Daoy (cell line): Measurements from ENCODE around the gene UBA1. TPM values are rescaled to one million over a fixed set of nuclear protein-coding genes. Genes with fewer than 3 reads are reported as not detected.

Experiments
- DNase-seq: peaks from one replicate; pipeline ENCODE4 v3.0.0-alpha.2; 2015; ENCODE audit warnings: low read depth
- total RNA-seq: library from RNA; depleted of rRNA; stranded (reverse); fragments of >200 nt; shearing (Covaris generic); gene quantifications from 2 replicates; pipeline ENCODE4 v1.2.3, GENCODE V29; 2014

Gene UBA1
- total RNA-seq, 1 experiment from 2014 or later = 130 TPM

DNA sequence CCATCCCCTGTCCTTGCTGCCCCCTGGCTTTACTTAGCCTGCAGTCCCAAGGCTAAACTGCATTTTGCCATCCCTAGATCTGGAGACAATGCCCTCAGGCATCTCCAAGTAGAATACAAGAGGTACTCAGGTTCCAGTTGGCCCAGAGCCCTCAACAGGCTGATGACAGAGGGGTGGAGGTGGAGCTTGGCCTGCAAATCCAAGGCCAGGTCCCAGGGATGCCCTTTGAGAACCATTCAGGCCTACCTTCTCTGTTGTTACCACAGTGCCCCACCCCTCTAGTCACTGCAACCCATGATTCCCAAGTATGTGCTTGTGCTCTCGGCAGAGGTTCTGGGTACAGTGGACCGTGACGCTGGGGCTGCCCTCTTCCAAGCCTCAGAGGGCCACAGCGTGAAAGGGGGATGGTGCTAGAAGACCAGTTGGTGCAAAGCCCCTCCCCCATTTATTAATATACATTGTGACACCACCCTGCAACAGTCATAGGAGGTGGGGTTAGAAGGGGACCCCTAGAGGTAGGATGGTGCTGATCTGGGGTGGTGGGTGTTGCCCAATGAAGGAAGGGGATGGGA is 6.4 kb upstream of the UBA1 start:
- DNase-seq = no peak

DNA sequence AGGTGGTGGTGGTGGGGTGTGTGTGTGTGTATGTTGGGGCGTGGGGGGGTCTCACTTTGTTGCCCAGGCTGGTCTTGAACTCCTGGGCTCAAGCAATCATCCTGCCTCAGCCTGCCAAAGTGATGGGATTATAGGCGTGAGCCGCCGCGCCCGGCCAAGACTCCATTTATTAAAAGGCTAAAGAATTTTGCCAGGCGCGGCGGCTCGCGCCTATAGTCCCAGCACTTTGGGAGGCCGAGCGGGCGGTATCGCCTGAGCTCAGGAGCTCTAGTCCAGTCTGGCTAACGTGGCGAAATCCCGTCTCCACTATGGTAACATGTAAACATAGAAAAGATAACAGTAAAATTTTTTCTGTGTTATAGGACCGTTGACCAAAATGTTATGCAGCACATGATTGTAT is 3.7 kb upstream of the UBA1 start:
- DNase-seq = no peak

DNA sequence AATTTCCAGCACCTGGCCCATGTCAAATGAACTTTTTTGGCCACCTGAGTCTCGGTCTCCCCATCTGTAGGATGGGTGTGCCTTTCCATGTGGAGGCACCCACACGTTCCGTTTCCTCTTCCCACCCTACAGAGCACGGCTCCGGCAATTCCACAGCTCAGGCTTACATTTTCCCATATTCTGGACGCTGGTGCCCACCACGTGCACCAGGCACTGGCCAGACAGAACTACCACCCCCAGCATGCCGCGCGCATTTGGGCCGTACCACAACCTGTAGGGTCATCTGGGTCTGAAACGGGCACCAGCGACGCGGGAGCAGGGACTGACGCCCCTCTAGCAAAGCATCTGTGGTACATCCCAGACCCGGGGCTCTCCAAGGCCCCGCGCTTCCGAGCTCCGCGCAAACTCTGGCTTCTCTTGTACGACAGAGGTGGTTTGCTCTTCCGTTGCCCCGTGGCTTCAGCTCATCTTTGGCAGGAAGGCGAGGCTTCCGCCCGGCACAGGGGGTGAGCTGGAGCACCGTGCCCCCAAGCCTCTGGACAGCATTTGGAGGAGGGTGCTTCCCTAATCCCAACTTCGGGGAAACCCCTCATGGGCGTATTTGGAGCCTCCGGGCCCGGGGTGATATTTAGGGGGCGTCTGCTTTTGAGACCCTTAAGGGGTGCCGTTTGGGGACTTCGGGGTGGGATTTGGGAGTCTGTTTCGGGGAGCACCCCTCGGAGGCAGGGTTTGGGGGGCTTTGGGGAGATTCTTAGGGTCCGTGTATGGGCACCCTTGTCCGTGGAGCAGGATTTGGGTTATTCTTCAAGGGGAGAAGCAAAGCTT is 3.0 kb upstream of the UBA1 start:
- DNase-seq = peak; percentile 91

DNA sequence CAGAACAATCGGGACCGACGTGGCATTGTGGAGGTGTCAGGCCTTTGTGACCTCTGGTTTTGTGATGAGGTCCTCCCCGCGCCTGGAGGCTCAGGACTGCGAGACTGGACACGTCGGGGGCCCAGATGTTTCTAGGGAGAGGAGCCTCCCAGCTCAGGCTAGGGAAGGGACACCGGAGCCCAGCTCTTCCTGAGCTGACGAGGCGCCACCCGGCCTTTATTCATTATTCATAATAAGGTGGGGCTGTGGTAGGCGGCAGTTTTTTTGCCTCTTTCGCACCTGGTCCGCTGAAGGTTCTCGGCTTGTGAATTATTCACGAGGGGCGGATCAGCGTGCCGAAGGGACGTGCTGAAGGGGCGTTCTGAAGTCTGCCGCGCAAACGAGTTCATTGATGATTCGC is 2.3 kb upstream of the UBA1 start:
- DNase-seq = no peak

DNA sequence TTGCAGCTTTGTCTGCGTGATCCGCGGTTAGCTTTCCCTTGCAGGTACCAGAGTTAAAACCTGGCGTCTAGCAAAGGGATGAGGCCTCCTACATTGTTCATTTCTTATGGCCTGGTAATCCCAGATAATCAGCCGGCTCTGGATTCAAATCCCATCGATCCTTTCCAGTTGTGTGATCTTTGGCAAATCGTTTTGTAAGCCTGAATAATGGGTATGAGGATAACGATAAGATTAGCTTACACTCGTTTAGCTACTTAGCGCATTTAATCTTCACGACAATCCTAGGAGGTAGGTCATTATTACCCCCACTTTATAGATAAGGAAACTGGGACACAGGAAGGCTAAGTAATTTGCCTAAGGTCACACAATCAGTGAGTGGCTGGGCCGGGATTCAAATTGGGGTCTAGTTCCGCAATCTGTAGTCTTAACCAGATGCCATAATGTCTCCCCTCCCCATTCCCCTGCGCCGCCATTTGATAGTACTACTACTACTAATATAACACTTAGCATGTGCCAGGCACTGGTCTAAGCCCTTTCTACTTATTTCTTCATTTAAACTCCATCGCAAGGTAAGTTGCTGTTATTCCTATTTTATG is 1.7 kb upstream of the UBA1 start:
- DNase-seq = no peak

DNA sequence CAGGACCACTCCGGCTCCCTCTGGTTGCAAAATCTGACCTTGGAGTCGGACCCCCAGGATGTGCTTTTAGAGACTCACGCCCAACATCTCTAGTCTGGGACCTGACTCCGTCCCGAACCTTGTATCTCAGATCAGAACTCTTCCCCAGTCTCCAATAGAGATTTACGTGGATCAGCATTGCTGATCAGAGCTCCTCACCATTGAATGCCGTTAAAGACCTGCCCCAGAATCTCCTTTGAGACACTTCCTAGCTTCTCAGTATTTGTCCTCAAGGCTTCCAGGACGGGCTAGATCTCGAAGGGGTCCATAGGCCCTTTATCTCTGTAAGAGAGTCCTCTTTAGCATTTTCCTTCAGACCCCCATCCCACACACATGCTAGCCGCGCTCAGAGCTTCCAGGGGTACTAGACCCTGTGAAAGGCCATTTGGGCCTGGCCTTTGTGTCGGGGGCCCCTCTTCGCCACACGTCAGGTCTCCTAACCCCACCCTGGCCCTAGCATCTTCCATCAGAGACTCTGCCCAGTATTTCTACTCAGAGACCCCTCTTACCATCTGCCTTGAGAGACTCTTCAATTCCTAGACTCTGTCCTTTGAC is 662 bp downstream of the UBA1 start:
- DNase-seq = no peak

DNA sequence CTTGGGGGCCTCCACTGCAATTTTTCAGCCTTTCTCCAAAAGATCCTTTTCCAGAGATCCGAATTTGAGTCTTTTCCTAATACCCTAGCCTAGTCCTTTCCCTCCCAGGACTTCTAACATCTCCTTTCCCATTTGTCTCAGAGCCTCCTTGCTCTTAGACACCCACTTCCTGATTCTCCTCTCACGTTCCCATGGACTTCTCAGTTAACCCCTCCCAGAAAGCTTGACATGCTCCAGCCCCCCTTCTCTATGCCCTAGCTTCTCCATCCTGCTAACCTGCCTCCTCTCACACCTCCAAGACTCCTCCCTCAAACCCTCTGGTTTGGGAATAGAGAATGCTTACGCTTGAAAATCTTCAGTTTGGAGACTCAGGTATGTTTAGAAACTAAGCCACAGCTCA is 2.5 kb downstream of the UBA1 start:
- DNase-seq = no peak

DNA sequence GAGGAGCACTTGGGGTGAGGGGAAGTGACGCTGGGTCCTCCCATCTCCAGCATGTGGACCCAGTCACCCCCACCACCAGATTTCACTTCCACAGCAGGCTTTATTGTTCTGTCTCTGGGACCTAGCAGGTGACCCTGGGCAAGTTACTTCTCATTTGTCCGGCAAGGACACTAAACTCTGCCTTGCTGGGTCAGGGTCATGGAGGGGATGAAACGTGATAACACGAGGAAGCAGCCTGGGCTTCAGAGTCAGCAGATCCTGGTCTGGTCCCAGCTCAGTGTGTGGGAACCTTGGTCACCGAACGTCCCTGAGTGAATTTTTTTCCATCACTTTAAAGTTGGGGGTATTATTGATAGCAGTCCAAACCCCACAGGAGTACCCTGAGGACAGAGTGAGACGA is 3.9 kb downstream of the UBA1 start:
- DNase-seq = no peak

DNA sequence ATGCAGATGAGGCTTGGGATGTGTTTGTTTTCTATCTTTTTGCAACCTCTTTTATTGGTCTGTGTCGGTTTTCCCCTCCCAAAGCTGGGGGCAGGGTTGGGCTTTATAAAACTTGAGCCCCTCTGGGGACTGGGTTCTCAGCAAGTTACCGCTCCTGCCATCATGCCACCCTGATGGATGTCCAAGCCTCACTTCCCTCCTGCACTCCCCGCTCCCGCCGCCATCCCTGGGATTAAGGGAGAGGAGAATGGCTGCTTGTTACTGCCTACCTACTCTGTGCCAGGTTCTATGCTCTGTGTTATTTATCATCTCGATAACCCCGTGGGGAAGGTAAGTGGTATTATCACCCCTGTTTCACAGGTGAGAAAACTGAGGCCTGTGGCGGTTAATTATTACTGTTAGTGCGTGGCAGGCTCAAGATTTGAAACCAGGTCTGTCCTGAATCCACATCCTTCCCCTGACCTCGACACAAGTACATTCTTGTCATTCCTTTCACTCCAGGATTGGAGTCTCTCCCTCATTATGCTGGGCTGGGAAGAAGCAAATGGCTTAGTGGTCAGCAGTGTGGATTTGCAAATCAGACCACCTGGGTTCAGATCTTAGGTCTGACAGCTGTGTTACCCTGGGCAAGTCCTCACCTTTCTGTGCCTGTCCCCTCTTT is 4.5 kb downstream of the UBA1 start:
- no peak for DNase-seq

DNA sequence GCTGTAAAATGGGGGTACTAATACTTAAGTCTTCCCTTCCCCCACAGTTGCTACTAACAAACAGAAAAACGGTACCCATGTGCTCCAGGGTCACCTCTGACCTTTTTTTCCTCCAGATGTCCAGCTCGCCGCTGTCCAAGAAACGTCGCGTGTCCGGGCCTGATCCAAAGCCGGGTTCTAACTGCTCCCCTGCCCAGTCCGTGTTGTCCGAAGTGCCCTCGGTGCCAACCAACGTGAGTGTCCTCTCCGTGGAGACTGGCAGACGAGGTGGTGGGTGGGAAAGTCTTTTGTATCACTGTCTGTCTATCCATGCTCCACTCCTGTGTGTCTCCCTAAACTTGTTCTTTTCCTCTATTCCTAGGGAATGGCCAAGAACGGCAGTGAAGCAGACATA is 5.1 kb downstream of the UBA1 start:
- DNase-seq = no peak

DNA sequence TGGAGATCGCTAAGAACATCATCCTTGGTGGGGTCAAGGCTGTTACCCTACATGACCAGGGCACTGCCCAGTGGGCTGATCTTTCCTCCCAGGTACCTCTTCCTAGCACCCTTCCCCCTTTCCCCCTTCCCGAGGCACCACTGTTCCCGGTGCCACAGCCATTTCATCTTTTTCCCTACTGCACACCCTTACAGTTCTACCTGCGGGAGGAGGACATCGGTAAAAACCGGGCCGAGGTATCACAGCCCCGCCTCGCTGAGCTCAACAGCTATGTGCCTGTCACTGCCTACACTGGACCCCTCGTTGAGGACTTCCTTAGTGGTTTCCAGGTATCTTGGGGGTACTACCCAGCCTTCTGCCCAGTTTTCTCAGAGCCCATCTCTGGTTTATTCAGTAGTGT is 5.7 kb downstream of the UBA1 start:
- no peak for DNase-seq

DNA sequence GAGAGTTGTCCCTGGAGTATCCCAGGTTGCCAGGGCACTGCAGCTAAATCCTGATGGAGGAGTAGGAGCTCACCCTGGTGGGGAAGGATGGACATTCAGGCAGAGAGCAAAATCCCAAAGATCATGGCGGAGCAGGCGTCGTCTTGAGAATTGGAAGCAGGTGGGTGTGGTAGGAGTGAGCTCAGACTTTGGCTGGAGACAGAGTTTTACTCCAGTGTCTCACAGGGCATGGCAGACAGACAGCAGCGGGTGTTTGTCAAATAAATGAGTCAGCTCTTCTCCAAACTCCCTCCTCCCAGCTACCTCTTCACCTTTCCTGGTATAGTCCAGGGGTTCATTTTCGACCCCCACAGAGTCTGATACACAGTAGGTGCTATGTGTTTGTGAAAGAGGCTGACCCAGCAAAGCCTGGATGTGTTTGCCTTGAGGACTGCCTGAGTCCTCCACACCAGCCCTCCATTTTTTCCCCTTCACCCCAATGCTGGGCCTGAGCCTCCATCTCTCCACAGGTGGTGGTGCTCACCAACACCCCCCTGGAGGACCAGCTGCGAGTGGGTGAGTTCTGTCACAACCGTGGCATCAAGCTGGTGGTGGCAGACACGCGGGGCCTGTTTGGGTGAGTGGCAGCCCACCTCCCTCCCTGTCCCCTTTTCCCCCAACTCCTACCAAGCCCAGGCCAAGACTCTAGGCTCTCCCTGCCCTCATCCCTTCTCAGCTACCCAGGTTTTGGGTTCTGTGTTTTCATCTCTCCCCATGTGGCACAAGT is 6.9 kb downstream of the UBA1 start:
- DNase-seq = peak; percentile 27

DNA sequence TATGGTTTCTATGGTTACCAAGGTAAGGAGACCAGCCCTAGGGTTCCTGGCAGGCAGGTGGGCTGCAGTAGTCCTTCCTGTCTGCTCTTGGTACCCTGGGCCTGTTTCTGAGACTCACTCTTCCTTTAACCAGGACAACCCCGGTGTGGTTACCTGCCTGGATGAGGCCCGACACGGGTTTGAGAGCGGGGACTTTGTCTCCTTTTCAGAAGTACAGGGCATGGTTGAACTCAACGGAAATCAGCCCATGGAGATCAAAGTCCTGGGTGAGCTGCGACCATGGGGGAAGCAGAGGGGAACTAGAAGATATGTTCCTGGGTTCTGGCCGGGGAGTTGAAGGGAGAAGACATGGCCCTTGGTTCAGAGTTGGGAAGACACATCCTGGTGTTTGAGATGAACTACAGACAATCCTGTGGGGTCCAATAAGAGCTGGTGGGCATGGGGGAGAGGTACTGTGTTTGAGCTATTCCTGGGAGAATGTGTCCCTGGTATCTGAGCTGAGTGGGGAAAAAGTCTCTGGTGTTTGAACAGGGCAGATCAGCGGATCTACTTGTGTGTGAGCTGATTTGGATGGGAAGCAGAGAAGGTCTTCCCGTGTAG is 7.8 kb downstream of the UBA1 start:
- no peak for DNase-seq

DNA sequence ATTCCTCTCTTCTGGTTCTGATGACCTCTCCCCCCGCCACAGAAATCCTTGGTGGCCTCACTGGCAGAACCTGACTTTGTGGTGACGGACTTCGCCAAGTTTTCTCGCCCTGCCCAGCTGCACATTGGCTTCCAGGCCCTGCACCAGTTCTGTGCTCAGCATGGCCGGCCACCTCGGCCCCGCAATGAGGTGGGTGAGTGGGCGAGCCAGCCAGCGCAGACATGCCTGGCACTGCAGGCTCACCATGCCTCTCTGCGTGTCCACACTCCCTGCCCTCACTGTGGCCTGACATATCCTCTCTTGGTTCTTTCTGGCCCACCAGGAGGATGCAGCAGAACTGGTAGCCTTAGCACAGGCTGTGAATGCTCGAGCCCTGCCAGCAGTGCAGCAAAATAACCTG is 8.7 kb downstream of the UBA1 start:
- no peak for DNase-seq

DNA sequence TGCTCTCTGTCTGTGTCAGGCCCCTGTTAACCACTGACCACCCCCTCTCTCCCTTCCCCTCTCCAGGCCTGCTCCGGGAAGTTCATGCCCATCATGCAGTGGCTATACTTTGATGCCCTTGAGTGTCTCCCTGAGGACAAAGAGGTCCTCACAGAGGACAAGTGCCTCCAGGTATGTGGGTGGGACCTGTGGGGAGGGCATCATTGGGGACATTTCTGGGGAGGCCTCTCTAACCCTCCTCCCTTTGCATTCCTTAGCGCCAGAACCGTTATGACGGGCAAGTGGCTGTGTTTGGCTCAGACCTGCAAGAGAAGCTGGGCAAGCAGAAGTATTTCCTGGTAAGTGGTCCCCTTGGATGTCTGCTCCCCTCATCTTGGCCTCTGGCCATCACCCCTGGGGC is 9.2 kb downstream of the UBA1 start:
- no peak for DNase-seq

DNA sequence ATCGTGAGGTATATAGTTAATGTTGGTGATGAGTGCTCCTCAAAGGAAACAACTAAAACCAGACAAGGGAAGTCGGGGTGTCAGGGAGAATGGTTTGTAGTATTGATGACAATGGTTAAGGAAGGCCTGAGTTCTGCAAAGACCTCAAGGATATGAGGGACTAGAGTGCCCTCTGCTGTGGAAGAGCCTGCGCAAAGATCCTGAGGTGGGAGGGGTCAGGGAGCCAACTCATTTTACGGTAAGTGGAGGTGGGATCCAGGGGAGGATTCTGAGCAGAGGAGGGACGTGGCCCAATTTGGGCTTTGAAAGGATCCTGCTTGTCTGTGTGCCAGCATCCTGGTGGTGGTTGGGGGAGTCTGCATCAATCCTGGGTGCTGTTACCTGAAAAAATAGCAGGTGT is 11.3 kb downstream of the UBA1 start:
- no peak for DNase-seq

DNA sequence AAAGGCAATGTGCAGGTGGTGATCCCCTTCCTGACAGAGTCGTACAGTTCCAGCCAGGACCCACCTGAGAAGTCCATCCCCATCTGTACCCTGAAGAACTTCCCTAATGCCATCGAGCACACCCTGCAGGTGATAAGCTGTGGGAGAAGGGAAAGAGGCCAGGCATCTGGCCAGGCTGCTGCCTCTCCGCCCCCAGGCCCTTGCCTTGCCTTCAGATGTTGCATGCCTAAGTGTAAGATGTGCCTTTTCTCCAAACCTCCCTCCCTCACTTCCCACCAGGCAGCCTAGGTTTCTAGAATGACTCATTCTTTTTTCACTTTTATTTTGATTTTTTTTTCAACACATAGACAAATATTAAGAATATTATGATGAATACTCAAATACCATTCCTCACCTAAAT is 12.7 kb downstream of the UBA1 start:
- no peak for DNase-seq

DNA sequence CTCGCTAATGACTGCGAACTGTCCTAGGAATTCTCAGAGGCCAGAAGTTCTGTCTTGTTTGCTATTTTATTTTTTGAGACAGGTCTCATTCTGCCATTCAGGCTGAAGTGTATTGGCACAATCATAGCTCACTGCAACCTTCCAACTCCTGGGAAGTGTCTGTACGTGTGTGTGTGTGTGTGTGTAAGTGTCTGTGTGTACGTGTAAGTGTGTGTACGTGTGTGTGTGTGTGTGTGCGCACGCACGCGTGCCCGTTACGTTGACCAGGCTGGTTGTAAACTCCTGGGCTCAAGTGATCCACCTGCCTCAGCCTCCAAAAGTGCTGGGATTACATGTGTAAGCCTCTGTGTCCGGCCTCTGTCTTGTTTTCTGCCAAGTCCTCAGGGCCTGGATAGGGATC is 14.5 kb downstream of the UBA1 start:
- no peak for DNase-seq

DNA sequence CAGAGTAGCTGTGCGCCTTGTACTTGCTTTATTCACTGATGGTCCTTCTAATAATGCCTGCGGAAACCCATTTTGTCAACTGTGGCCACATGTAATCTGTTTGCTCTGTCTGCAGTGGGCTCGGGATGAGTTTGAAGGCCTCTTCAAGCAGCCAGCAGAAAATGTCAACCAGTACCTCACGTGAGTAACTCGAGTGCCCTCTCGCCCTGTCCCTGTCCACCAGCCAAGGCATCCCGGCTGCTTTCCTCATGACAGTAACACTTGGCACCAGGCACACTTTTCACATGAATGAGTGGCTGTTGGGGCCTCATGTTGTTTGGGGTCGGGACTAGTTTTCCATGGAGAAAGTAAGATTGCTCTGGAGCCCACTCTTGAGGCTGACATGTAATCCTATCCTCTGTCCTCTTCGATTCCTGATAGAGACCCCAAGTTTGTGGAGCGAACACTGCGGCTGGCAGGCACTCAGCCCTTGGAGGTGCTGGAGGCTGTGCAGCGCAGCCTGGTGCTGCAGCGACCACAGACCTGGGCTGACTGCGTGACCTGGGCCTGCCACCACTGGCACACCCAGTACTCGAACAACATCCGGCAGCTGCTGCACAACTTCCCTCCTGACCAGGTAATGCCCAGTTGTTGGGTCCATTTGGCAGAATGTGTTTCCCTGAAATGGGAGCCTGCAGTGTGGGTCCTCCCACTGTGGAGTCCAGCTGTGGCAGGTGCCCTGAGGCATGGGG is 16.0 kb downstream of the UBA1 start:
- no peak for DNase-seq

DNA sequence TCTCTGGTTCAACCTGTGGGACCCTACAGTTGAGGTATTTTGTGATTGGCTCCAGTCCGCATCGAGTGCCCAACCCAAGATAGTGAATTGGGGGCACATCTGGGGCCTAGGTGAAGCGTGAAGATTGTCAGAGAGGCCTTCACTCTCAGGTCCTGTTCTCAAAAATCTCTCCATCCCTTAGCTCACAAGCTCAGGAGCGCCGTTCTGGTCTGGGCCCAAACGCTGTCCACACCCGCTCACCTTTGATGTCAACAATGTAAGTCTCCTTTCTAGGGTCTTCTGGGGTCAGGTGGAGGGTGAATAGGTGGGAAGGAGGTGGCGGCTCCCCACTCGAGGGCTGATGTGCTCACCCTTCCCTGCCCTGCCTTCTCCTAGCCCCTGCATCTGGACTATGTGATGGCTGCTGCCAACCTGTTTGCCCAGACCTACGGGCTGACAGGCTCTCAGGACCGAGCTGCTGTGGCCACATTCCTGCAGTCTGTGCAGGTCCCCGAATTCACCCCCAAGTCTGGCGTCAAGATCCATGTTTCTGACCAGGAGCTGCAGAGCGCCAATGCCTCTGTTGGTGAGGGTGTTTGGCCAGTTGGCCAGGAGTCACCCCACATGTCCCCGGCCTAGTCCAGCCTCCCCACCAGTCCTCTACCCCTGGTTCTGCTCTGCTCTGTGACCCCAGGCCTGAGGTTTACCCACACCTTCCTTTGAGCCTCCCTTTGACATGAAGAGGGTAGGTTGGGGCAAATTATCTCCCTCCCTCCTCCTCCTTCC is 17.2 kb downstream of the UBA1 start:
- no peak for DNase-seq
